NOMO-1 treated with dmso at 0.1 percent for 144 hours (cell line): Measurements from ENCODE around the gene PEX12.
"Not testable (repeated sequence)": the region's sequence is repeated elsewhere in the genome, so short reads cannot be mapped to it uniquely, and the experiment has no call there.

Experiments
- DNase-seq: peaks from one replicate; lab custom pipeline; 2025; ENCODE audit not compliant: unreplicated experiment; lab: John Stamatoyannopoulos, UW

Gene PEX12

GRCh38 chr17:35537601-35538141 lies 40.7 kb downstream of the PEX12 start, which contains the start of gene SLFN12L:
TSS of gene SLFN12L (minus strand) at chr17:35537678. CDS start at chr17:35522364, 15,314 bp downstream.
- no peak for DNase-seq

- peak; percentile 6 for DNase-seq
Measured at GRCh38 chr17:35536664-35537171, 41.7 kb downstream of the PEX12 start.

- not testable (repeated sequence) for DNase-seq
Measured at GRCh38 chr17:35535406-35535805, 43.0 kb downstream of the PEX12 start.

GRCh38 chr17:35534576-35535093 lies 43.7 kb downstream of the PEX12 start:
- DNase-seq: no peak

GRCh38 chr17:35531160-35531559 lies 47.2 kb downstream of the PEX12 start:
- DNase-seq: no peak

GRCh38 chr17:35529866-35530265 lies 48.5 kb downstream of the PEX12 start:
- no peak for DNase-seq

- DNase-seq: not testable (repeated sequence)
Measured at GRCh38 chr17:35529326-35529725, 49.0 kb downstream of the PEX12 start.
